Posterior cingulate gyrus (tissue), 11 donors: ENCODE measurements around the gene ZGRF1.

Experiments
- DNase-seq, 10 donors: peaks; one replicate each; pipeline versions ENCODE4 v3.0.0 to v3.0.0-alpha.2; 2020 to 2021; ENCODE audit warnings: mixed read lengths in 3 of 10
- intact Hi-C: fragments of 100-400 bp; cut with DNase I; formaldehyde crosslinking; loops from one replicate; pipeline ENCODE4 v1.15.1; 2023

The ZGRF1 gene

DNA sequence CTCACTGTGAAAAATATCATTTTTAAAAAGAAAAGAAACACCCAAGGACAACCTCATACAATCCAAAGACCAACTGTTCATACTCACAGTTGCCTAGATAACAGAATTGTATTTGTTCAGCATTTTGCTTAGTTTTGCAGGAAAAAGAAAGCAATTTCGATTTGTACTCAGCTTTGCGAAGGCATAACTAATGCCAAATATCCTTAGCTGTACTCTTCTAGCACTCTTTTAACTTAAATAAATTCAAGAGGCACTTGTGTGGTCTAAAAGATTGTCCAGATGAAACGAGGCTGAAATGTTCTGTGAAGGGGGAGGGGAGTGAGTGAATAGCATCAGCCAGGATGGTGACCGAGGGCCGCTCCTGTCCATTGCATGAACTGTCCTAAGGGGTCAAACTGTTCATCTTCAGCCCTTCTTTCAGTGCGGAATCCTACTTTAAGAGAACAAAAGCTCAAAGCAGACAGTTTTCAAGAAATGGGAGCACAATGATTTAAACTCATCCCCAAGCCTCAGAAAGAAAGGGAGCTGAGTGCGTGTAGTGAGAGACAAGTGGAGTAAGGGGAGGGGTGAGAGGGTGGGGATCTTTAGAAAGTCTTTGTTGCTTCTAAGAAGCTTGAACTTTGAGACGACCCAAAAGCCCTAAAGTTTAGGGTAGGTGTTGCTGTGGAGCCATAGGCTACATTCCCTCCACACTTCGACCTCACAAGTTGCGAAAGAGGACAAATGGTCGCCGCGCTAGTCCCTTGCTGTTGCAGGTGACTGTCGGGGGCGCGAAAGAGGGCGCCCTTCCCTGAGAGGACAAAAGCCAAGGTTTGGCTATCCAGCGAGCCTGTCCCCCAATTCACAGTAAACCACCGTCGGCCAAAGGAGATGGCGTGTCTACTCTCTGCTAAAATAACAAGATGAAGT is 116.8 kb downstream of the ZGRF1 start:
- no peak for DNase-seq
- intact Hi-C loops, result loop anchor here (5.0 kb wide), 1 partner anchor 193 kb away; no protein-coding TSS in a partner anchor

DNA sequence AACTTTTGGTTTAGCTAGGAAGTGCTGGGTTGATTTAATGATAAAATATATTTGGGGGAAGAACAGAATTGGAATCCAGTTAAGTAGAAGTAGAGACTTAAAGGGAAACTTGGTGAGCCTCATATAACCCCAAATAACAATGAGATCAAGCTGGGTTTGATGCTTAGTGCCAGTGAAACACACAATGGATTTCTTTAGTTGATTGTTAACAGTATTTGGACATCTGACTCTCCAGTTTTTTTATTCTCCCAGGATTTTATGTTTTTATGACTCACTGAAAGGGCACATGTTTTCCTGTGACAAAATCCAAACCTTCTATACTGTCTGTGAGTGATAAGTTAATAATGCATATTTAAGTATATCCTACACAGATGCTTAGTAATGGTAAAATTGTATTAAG is 118.0 kb downstream of the ZGRF1 start:
- DNase-seq, result no peak

GRCh38 chr4:112517911-112518310 is 118.8 kb downstream of the ZGRF1 start:
- no peak for DNase-seq
- intact Hi-C loops, result no loop called here

More for the DNA sequence above, 118.0 kb downstream of the ZGRF1 start:
- intact Hi-C loops, result no loop called here

- intact Hi-C loops, result no loop called here
- no peak for DNase-seq
These were observed 119.6 kb downstream of the ZGRF1 start for GRCh38 chr4:112517067-112517634.

DNA sequence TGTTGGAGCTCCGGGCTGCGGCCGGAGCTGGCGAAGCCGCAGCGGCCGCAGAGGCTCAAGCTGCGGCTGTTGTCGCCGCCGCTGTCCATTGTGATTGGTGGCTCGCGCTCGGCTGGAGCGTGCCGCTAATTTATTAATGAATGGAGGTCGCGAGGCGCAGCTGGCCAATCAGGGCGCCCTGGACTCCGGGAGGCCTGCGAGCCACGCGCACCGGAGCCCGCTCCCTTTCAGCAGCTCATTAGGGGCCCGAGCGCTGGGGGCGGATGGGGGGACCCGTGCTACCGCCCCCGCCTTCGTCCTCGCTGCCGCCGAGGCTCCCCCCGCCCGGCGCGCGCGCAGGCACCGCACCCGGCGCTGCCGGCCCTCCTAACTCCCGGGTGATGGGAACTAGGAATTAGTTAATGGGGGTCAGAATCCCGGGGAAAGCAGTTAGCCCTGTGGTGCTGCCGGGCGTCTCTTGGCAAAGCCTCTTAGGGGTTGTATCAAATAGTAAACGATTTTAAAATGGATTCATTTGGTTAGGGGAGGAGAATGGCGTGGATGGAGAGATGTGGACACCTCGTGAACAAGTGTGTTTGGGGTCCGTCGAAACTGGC is 120.1 kb downstream of the ZGRF1 start:
- intact Hi-C loops, result no loop called here
- no peak for DNase-seq

DNA sequence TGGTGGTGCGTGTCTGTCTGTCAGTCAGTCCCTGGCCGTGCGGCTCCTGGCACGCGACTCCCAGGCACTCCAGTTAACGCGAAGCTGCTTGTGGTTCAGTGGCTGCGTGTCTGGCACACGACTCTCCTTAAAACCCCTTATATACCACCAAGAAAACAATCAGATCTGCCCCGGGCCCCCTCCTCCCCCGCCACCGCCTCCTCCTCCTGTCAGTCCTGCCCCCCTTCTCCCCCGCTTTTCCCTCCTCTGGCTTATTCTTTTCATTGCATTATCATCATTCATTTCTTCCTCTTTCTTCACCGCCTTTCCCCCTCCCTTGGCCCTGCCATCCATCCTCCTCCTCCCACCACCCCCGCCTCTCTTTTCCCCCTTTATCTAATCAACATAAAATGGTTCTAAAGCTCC is 120.6 kb downstream of the ZGRF1 start, which contains the start of gene NEUROG2:
TSS of gene NEUROG2 (minus strand) at position 115 of the 405 bp plus-strand sequence. CDS start 705 bp downstream, outside the sequence.
- no peak for DNase-seq
- intact Hi-C loops, result no loop called here

DNA sequence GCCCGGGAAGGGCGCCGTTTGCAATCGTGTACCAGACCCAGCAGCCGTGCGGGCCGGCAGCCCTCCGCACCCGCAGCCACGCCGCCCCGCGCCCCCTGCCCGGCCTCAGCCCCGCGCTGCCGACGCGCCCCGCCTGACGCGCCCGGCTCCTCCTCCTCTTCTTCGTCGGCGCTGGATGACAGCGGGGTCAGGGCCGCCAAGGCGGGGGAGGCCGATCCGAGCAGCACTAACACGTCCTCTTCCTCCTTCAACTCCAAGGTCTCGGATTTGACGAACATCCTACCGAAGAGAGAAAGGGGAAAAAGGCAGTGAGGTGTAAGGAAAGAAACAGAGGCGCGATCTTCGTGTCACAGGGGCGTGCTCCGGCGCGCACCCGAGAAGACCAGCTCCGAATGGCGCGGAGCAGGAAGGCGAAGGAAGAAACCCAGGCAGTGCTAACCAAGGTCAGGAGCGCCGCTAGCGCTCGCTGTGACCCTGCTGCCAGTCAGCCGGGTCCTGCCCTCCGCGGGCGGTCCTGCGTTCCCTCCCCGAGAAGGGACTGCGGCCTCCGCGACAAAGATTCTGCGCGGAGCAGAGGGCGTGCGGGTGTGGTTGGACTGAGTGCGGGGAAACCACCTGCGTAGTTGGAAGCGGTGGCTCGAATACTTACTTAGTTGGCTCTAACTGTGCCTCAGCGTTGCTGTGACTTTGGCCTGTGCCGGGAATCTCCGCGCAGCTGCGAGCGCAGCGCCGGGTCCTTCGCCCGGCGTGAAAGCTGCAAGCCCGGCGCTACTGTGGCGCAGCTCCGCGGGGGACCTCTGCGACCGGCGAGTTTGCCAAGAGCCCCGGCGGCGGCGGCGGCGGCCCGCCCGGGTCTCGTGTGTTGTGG is 121.3 kb downstream of the ZGRF1 start:
- intact Hi-C loops, result no loop called here
- DNase-seq, result peak in 2 of 10 donors; percentile 73 to 88

- peak in 1 of 10 donors; percentile 85 for DNase-seq
- intact Hi-C loops, result no loop called here
These were observed 122.0 kb downstream of the ZGRF1 start for GRCh38 chr4:112514647-112515197.

GRCh38 chr4:112513971-112514646 is 122.6 kb downstream of the ZGRF1 start:
- DNase-seq, result no peak
- intact Hi-C loops, result no loop called here

DNA sequence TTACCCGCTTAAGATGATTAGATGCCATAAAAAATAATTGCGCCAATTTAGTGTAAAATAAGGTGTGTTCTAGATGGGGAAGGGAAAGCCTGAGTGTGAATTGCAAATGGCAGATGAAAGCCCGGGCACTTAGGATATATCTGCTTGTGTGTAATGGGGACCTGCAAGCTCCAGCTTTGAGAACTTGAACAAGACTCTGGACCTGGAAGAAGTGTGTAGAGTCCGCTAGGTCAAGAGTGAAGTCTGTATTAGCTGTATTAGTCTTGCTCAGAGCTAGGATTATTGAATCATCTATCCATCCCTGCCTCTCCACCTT is 124.9 kb downstream of the ZGRF1 start:
- intact Hi-C loops, result no loop called here
- no peak for DNase-seq

- DNase-seq, result no peak
- intact Hi-C loops, result no loop called here
These were observed 125.5 kb downstream of the ZGRF1 start for GRCh38 chr4:112511093-112511802.

GRCh38 chr4:112510291-112511092 is 126.2 kb downstream of the ZGRF1 start:
- no peak for DNase-seq
- intact Hi-C loops, result no loop called here

DNA sequence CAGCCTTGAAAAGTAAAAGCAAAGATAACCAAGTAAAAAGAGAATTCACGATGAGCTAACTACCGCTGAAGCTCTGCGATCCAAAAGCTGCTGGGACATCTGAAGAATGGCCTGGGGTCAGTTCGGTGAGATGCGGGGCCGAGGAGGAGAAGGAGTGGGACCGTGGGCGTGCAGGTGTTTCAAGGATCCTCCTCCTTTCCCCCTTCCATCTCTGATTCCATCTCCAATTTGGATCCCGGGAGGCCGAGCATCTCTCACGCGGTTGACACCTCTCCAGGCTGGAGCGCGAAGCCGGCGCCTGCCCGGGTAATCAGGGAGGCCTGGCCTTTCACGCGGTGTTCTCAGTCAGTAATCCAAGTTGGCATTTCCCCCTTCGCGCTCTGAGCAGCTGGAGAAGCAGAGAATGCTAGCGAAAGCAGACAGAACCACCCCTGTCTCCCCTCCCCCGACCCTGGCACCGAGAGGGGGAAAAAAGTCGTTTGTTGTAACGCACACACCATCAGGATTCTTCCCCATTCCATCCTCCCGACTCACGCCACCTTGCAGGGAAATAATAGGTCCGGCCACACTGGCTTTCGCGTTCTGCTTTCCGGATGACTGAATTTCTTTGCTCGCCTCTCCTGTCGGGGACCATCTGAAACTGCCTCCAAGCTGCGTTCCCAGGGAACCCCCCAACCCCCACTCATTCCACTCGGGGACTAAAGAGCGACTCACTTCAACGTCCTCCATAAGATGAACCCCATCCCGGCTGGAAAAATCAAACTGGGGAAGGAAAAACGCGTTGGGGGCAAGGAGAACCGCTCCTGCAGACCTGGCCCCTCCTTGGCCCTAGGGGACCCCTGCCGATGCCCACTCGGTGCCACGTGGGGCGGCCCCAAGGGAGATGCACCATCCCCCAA is 127.2 kb downstream of the ZGRF1 start:
- DNase-seq, result no peak
- intact Hi-C loops, result no loop called here

DNA sequence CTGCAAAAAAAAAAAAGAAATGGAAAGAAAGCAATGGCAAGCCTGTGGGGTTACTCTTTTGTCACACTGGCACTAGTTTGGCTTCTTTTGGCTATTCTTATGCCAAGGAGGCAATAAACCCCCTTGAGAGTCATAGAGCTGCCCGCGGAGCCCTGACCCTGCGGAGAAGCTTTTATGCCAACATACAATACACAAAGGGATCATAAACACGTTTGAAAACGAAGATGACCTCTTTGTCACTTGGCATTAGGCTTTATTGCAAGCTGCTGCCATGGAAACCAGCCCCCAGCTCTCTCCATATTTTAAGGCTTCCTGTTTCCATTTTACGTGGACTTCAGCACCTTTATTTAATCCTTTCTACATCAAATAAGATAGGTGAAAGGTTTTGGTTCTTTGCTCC is 128.4 kb downstream of the ZGRF1 start:
- DNase-seq, result no peak
- intact Hi-C loops, result no loop called here

- no peak for DNase-seq
- intact Hi-C loops, result no loop called here
These were observed 131.9 kb downstream of the ZGRF1 start for GRCh38 chr4:112504807-112505206.

- intact Hi-C loops, result no loop called here
- no peak for DNase-seq
These were observed 133.8 kb downstream of the ZGRF1 start for GRCh38 chr4:112502871-112503270.

GRCh38 chr4:112492321-112492720 is 144.4 kb downstream of the ZGRF1 start:
- DNase-seq, result no peak
- intact Hi-C loops, result no loop called here
